Activated T-helper 2 cell treated with anti-CD3 and anti-CD28 coated beads, Interferon-gamma antibody, Interleukin-2, Interleukin-4, amounts not matched to agents 10 μg/mL and 5 μg/mL and 100 μg/mL, durations not matched to agents 14 hours and 24 hours and 36 hours (primary cell): ENCODE data around the gene SPPL3. TPM values are rescaled to one million over a fixed set of nuclear protein-coding genes. Genes with fewer than 3 reads are reported as not detected.
A peak's percentile ranks its signal among the peaks of the same experiment; 100 is the strongest.

Experiments
- DNase-seq: peaks from one replicate; pipeline ENCODE4 v3.0.0; 2021; ENCODE audit warnings: low spot score
- H3K27ac Mint-ChIP-seq: one replicate; pipeline ENCODE4 v1.8.0; 2021; ENCODE audit warnings: mixed read lengths
- H3K27me3 Mint-ChIP-seq: one replicate; pipeline ENCODE4 v1.8.0; 2021; ENCODE audit warnings: low read depth, mixed read lengths
- H3K36me3 Mint-ChIP-seq: one replicate; pipeline ENCODE4 v1.8.0; 2021; ENCODE audit warnings: low read depth, mixed read lengths
- H3K4me1 Mint-ChIP-seq: one replicate; pipeline ENCODE4 v1.8.0; 2021; ENCODE audit warnings: low read depth, mixed read lengths
- H3K4me3 Mint-ChIP-seq: one replicate; pipeline ENCODE4 v1.8.0; 2021; ENCODE audit warnings: low read depth, mild to moderate bottlenecking, moderate library complexity, mixed read lengths
- H3K9me3 Mint-ChIP-seq: one replicate; pipeline ENCODE4 v1.8.0; 2021; ENCODE audit warnings: mixed read lengths
- intact Hi-C: fragments of 100-400 bp; cut with micrococcal nuclease; formaldehyde crosslinking; loops from one replicate; pipeline ENCODE4 v1.15.1; 2023
- total RNA-seq: library from RNA; stranded (reverse); gene quantifications from 2 replicates; pipeline ENCODE4 v1.2.3, GENCODE V29; 2022

Gene SPPL3
- total RNA-seq, 1 donor from 2014 or later, result 33.4 TPM

DNA sequence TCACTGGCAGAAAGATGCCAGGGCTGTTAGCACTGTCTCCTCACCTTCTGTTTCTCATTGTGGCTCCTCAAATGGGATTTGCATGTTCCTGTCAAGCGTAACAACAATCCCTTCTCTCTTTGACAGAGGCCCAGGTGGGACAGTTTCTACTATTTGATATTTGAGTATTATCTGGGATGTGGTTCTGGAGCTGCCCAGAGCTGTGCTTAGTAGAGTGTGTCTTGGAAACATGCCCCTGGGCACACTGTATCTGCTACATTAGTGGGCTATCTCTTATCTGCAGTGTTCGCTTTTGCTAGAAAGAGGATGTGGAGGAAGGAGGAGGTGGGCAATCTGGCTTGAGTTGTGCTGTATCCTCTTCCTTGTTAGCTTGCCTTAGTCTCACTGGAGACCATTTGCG is 182.3 kb downstream of the SPPL3 start:
- no peak for DNase-seq

DNA sequence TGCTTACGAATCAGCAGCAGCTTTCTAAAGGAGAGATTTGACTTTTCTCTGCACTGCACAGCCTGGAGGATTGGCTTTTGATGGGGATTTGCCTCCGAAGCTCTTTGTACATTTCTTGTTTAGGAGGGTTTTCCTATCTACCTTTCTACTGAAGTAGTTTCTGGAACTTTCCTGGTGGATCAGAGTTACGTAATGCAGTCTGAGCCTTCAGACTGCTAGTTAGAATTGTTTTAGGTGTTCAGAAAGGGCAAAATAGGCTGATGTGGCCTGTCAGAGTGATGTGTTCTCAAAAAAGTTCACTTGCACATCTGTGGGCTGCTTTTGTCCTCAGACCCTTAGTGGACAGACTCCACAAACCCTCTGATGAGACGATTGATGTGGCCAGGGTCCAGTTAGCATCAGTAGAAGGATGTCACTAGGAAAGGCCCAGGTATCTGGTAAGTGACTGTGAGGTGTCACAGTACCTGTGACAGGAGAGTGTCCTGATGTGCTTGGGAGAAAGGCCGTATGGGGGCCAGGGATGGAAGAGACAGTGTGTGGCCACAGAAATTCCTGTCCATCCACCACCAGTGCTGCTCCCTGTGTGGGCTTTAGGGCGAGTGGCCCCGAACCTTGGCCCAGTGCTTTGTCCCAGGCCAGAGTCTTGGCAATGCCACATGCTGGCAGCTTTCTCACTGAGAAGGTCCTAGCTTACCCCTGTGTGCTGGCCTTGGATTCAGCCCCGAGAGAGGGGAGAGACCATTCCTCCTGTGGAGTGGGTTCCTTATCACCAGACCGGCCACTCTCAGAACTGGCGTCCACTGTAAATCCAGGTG is 183.0 kb downstream of the SPPL3 start:
- no peak for DNase-seq

More for the DNA sequence above, 182.3 kb downstream of the SPPL3 start:
- Mint-ChIP-seq H3K9me3 (no peaks in the 10 kb centered on the region), H3K4me1 (peaks cover 32% of the 10 kb centered on the region), H3K36me3 (peaks cover 56% of the 10 kb centered on the region), H3K27ac (no peak overlapping the region), H3K4me3 (no peak overlapping the region), H3K27me3 (no peaks in the 10 kb centered on the region)
- intact Hi-C loops, result loop anchor here (10.0 kb wide), 1 partner anchor 253 kb away; the partner anchor contains the start of gene HNF1A

DNA sequence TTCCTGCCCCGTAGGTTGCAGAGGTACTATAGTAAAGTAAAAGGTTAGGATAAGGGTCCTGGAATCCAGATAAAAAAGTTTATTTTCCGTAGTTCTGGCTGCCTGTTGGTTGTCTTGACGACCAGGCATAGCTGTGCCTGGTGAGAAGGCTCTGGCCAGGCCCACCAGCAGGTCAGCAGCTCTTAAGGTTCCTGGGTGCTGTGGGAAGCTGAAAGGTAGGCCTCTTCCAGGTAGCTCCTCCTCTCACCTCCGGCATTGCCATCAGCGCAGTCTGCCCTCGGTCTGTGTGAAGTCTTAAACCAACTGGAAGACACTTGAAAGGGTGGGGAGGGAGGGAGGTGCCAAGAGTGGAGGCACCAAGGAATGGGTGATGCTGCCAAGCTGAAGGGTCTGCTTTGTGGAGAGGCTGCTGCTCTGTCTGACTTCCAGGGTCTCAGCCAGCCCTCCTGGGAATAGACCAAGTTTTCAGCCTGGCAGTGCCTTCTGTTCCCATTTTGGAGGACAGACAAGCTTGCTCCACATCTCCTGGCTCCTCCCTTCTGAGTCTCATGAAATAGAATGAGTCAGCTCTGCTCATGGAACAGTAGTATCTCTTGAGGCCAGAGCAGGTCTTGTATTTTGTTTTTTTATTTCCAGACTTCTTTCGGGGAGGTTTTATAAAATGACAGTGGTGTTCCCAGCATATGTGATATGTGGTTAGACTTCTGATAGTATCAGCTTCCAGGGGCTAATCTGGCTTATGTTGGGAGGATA is 183.7 kb downstream of the SPPL3 start:
- H3K27me3 Mint-ChIP-seq, result no peaks in the 10 kb centered on the region
- H3K4me1 Mint-ChIP-seq, result peaks cover 25% of the 10 kb centered on the region
- no peaks in the 10 kb centered on the region for H3K9me3 Mint-ChIP-seq
- peak overlapping the region; percentile 51 for H3K27ac Mint-ChIP-seq
- H3K36me3 Mint-ChIP-seq, result peaks cover 66% of the 10 kb centered on the region
- intact Hi-C loops, result loop anchor here (10.0 kb wide), 1 partner anchor 254 kb away; the partner anchor contains the start of gene HNF1A
- DNase-seq, result no peak
- no peak overlapping the region for H3K4me3 Mint-ChIP-seq

More for the DNA sequence above, 183.0 kb downstream of the SPPL3 start:
- Mint-ChIP-seq H3K4me1 (peaks cover 28% of the 10 kb centered on the region), H3K27me3 (no peaks in the 10 kb centered on the region), H3K27ac (peak overlapping the region; percentile 51), H3K9me3 (no peaks in the 10 kb centered on the region), H3K36me3 (peaks cover 62% of the 10 kb centered on the region), H3K4me3 (no peak overlapping the region)
- intact Hi-C loops, result loop anchor here (10.0 kb wide), 1 partner anchor 254 kb away; the partner anchor contains the start of gene HNF1A

DNA sequence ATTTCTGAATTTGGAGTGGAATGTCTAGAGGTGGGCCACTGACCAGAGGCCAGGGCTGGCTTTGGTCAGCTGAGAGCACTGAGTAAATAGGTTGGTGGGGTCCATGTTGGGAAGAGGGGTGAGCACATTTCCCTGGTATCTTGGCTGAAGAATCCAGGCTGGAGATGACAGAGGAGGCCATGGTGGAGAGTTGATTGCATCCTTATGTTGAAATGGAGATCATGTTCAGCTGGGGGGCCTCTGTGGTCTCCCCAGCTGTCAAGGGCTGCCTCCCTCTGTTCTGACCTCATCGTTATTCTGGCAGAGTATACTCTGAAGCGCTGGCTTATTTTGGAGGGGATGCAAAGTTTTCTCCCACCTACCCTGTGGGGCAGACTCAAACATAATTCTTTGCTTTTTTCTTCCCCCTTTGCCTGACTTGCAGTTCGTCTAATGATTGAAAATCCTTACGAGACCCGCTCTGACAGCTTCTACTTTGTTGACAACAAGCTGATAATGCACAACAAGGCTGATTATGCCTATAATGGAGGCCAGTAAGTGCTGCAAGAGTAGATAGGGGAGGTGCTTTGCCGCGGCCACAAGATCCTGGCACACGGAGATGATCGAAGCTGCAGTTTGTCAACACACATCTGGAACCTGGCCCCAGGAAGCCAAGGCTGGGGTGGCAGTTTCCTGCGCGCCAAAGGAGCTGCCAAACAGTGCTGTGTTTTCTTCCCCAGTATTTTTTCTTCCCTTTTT is 184.5 kb downstream of the SPPL3 start:
- DNase-seq, result no peak
- H3K27me3 Mint-ChIP-seq, result no peaks in the 10 kb centered on the region
- H3K9me3 Mint-ChIP-seq, result no peaks in the 10 kb centered on the region
- peaks cover 71% of the 10 kb centered on the region for H3K36me3 Mint-ChIP-seq
- H3K4me1 Mint-ChIP-seq, result peaks cover 18% of the 10 kb centered on the region
- H3K27ac Mint-ChIP-seq, result no peak overlapping the region
- intact Hi-C loops, result loop anchor here (10.0 kb wide), 1 partner anchor 255 kb away; the partner anchor contains the start of gene HNF1A
- H3K4me3 Mint-ChIP-seq, result no peak overlapping the region

DNA sequence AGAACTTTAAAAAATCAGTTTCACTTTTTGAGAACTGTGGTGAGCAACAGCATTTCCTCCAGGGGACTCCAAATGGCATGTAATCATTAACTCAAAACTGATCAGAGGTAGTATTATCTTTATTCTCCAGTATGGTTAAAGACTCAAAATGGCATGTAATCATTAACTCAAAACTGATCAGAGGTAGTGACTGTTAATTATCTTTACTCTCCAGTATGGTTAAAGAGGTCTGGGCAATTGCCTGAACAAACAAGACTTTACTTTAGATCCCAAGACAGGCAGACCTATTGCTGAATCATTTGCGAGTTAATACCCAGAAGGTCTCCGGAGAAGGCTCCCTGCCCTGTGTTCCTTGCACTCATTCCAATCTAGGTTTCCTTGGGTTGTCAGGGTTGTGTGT is 185.1 kb downstream of the SPPL3 start:
- Mint-ChIP-seq H3K27ac (no peak overlapping the region), H3K4me3 (no peak overlapping the region)
- intact Hi-C loops, result no loop called here

DNA sequence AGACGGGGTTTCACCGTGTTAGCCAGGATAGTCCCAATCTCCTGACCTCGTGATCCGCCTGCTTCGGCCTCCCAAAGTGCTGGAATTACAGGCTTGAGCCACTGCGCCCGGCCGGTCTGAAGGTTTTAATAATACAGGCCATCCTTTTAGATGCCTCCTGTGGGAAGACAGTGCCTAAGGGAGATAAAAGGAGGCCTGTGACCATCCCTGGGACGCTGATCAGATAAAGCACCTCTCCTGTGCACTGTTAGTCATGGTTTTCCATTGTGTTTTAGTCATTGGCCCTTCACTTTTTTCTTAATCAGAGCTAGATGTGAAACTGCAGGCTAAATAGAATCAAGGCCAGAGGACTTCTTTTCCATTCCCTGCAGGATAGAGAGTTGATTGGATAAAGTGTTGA is 186.1 kb downstream of the SPPL3 start:
- Mint-ChIP-seq H3K4me3 (no peak overlapping the region), H3K9me3 (no peaks in the 10 kb centered on the region), H3K36me3 (peaks cover 77% of the 10 kb centered on the region), H3K4me1 (peaks cover 23% of the 10 kb centered on the region), H3K27me3 (no peaks in the 10 kb centered on the region), H3K27ac (peak overlapping the region; percentile 7)
- intact Hi-C loops, result no loop called here
- DNase-seq, result no peak

More for the DNA sequence above, 185.1 kb downstream of the SPPL3 start:
- no peak for DNase-seq
- Mint-ChIP-seq H3K36me3 (peaks cover 71% of the 10 kb centered on the region), H3K27me3 (no peaks in the 10 kb centered on the region), H3K9me3 (no peaks in the 10 kb centered on the region), H3K4me1 (peaks cover 17% of the 10 kb centered on the region)

DNA sequence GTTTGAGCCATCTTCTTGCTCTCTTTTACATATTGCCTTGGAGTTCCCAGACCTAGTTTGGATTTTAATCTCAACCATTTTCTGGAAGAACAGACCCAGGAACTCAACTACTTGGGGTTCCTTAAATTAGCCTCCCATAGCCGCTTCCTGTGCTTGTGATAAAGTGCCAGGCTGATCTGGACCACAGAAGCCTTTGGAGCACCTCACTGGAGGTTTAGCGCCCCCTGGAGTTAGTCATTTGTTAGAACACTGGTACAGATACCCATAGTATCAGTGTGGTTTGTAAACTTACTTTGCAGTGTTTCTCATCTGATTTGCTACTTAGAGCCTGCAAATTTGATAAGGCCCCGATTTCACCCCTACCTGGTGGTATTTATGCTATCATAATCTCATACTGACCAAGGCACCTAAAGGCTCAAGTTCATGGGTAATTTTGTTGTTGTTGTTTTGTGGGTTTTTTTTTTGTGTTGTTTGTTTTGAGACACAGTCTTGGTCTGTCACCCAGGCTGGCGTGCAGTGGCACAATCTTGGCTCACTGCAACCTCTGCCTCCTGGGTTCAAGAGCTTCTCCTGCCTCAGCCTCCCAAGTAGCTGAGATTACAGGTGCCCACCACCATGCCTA is 190.2 kb downstream of the SPPL3 start:
- peaks cover 34% of the 10 kb centered on the region for H3K4me1 Mint-ChIP-seq
- H3K27me3 Mint-ChIP-seq, result no peaks in the 10 kb centered on the region
- intact Hi-C loops, result loop anchor here (1.0 kb wide), 2 partner anchors 67 to 131 kb away; no protein-coding TSS in a partner anchor
- H3K4me3 Mint-ChIP-seq, result no peak overlapping the region
- no peaks in the 10 kb centered on the region for H3K9me3 Mint-ChIP-seq
- DNase-seq, result peak; percentile 65
- peaks cover 54% of the 10 kb centered on the region for H3K36me3 Mint-ChIP-seq
- H3K27ac Mint-ChIP-seq, result no peak overlapping the region

DNA sequence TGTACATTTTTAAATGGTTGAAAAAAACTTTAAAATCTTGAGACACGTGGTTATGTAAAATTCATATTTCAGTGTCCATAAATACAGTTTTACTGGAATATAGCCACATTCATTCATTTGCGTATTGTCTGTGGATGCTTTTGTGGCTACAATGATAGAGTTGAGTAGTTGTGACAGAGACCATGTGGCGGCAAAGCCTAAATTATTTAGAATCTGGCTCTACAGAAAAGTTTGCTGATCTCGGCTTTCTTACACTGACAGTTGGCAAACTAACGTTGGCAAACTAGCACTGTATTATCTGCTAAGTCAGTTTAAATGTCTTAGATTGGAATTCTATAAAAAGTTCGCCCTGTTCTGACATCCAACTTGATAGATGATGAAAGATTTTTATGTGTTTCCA is 191.5 kb downstream of the SPPL3 start:
- Mint-ChIP-seq H3K9me3 (no peaks in the 10 kb centered on the region), H3K4me3 (peak overlapping the region; percentile 88)
- intact Hi-C loops, result no loop called here

More for the DNA sequence above, 191.5 kb downstream of the SPPL3 start:
- no peak for DNase-seq
- no peak overlapping the region for H3K27ac Mint-ChIP-seq
- H3K36me3 Mint-ChIP-seq, result peaks cover 44% of the 10 kb centered on the region
- H3K4me1 Mint-ChIP-seq, result peaks cover 29% of the 10 kb centered on the region
- H3K27me3 Mint-ChIP-seq, result no peaks in the 10 kb centered on the region

Other genes starting within 250 kb of the SPPL3 start
- gene MLEC, start 217.2 kb downstream of the SPPL3 start, total RNA-seq, result 136 and 142 TPM in 2 replicates
- gene UNC119B, start 193.9 kb downstream of the SPPL3 start, total RNA-seq, result 25.1 and 27.0 TPM in 2 replicates
- 16.4 and 16.6 TPM in 2 replicates for gene ACADS, start 178.5 kb downstream of the SPPL3 start, total RNA-seq
- gene HNF1A, start 74.2 kb upstream of the SPPL3 start, total RNA-seq, result not detected in 2 replicates
- gene C12orf43, start 112.1 kb upstream of the SPPL3 start, total RNA-seq, result 26.3 and 30.3 TPM in 2 replicates
- gene OASL, start 134.9 kb upstream of the SPPL3 start, total RNA-seq, result 1.9 and 2.3 TPM in 2 replicates
- 6.5 and 6.6 TPM in 2 replicates for gene P2RX7, start 228.5 kb upstream of the SPPL3 start, total RNA-seq